G401.6 (cell line): ENCODE data around the gene CPB1.

Experiments
- FAIRE-seq: peaks from 2 replicates; lab custom pipeline; 2012; peaks lifted over from hg19 to GRCh38; lab: Jason Lieb, UNC

Gene CPB1

DNA sequence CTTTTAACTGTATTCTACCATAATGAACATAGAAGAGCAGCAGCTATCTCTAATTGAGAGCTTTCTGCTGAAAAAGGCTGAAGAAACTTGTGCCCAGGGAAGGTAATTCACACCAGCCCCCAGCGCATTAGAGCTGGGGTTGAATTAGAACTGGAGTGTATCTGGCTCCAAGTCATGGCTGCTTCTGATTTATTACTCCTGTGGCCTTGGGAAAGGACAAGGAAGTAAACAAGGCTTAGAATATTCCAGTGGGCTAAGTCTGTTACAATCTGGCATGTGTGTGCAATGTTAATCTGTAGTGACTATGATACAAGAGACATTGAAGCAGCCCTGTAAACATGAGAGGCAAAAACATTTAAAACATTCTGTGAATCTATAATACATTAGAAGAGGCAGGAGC, 55.6 kb downstream of the CPB1 start:
- no peak for FAIRE-seq

GRCh38 chr3:148884261-148884660, 56.6 kb downstream of the CPB1 start:
- FAIRE-seq, result no peak

DNA sequence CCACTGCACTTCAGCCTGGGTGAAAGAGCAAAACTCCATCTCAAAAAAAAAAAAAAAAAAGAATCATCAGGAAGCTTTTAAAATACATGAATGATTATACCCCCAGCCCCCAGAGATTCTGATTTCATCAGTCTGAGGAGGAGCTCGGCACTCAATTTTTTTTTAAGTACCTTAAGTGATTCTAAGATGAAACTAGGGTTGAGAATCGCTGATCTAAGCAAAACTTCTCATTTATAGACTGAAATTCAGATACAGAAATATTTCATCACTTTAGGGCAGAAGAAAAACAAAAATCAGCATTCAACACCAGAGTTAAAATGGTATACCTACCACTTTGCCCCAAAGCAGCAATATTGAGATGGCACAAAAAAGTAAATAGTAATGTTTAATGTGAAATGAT, 62.2 kb downstream of the CPB1 start:
- FAIRE-seq, result no peak

GRCh38 chr3:148896062-148896461, 68.5 kb downstream of the CPB1 start:
- no peak for FAIRE-seq

DNA sequence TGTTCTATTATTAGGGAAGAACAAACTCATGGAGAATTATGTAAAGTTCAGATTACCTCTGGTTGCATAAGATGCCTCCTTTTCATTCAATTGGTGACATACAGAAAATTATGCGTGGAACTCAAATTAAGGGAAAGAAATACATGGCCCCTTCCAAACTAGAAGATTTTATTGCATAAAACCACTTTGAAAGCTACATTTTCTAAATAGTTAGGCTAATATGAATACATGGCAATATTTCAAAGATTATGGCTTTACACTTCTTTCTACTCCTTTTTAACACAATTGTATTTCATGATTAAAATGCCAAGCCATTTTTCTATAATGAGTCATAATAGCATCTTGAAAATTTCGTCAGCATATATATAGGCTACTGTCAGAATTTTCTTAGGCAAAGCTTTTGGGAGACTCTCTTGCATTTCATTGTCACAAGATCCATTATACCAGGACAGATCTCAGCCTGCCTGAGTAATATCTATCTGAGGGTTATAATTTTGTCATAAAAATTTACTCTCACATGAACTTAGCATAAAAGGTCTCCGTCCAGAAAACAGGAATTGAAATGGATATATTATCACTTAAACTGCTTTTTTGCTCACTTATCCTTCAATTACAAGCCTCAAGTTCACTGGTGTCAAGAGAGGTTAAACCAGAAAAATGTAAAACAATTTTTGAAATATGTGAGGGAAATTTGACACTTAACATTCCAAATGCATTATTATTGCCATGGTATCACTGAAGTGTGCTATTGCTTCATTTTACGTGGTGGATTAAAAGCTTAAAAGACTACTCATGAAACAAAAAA, 74.6 kb downstream of the CPB1 start:
- no peak for FAIRE-seq

- FAIRE-seq, result no peak
Observed at GRCh38 chr3:148903022-148903442, 75.4 kb downstream of the CPB1 start.

GRCh38 chr3:148903941-148904340, 76.3 kb downstream of the CPB1 start:
- no peak for FAIRE-seq

DNA sequence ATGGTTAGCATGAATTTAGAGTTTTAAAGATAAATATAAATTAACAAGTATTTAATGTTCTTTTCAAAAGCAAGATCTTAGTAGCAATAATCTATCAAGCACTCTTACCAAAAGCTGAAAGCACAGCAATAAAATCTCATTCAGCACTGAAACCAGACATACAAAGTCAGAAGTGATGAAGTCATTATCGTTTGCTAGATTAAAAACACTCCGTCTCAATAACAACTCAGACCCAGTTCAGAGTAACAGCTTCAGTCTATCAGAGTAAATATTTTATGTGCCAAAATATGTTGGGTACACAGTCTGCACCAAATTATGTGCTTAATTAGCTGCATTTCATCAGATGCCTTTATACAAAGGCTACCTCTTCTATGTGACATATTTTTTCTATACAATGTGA, 79.1 kb downstream of the CPB1 start:
- no peak for FAIRE-seq
